GM19351 (cell line): ENCODE measurements around the gene RLF.

ENCODE experiments used
- ATAC-seq: cut with Tn5 transposase; IDR thresholded peaks from one replicate; pipeline ENCODE4 v1.9.1; 2021; ENCODE audit warnings: mild to moderate bottlenecking, moderate library complexity; ENCODE audit not compliant: unreplicated experiment

The RLF gene

GRCh38 chr1:40239626-40240025 is 78.4 kb downstream of the RLF start:
- ATAC-seq = no peak

GRCh38 chr1:40240390-40240789 is 79.2 kb downstream of the RLF start:
- no peak for ATAC-seq

- ATAC-seq = peak; percentile 27
Observed at GRCh38 chr1:40241362-40241761, 80.2 kb downstream of the RLF start.

- no peak for ATAC-seq
Observed at GRCh38 chr1:40243351-40243750, 82.2 kb downstream of the RLF start.

GRCh38 chr1:40244138-40244744 is 83.1 kb downstream of the RLF start:
- no peak for ATAC-seq

- no peak for ATAC-seq
Observed at GRCh38 chr1:40245686-40246085, 84.5 kb downstream of the RLF start.

GRCh38 chr1:40247655-40248054 is 86.5 kb downstream of the RLF start, which contains the start of gene TMCO2:
TSS of gene TMCO2 (plus strand) at chr1:40247937. CDS start at chr1:40247994, 57 bp downstream.
- no peak for ATAC-seq

GRCh38 chr1:40248412-40248811 is 87.2 kb downstream of the RLF start:
- ATAC-seq = no peak

- no peak for ATAC-seq
Observed at GRCh38 chr1:40251456-40251855, 90.3 kb downstream of the RLF start.

- ATAC-seq = no peak
Observed at GRCh38 chr1:40252601-40253000, 91.4 kb downstream of the RLF start.

GRCh38 chr1:40255231-40255630 is 94.0 kb downstream of the RLF start:
- no peak for ATAC-seq

- no peak for ATAC-seq
Observed at GRCh38 chr1:40256401-40257084, 95.4 kb downstream of the RLF start.

GRCh38 chr1:40257313-40257687 is 96.1 kb downstream of the RLF start:
- ATAC-seq = peak; percentile 10

- ATAC-seq = peak; percentile 94
Observed at GRCh38 chr1:40257688-40258444, 96.7 kb downstream of the RLF start, which contains the start of gene ZMPSTE24. TSS of gene ZMPSTE24 (plus strand) at chr1:40258236. CDS start at chr1:40258272, 36 bp downstream.

- no peak for ATAC-seq
Observed at GRCh38 chr1:40258445-40258769, 97.2 kb downstream of the RLF start.

- no peak for ATAC-seq
Observed at GRCh38 chr1:40264354-40264781, 103.2 kb downstream of the RLF start.

GRCh38 chr1:40265298-40265697 is 104.1 kb downstream of the RLF start:
- no peak for ATAC-seq

- ATAC-seq = no peak
Observed at GRCh38 chr1:40265919-40266318, 104.7 kb downstream of the RLF start.

GRCh38 chr1:40266786-40267535 is 105.8 kb downstream of the RLF start:
- no peak for ATAC-seq

- ATAC-seq = no peak
Observed at GRCh38 chr1:40267767-40268187, 106.6 kb downstream of the RLF start.

GRCh38 chr1:40268211-40268610 is 107.0 kb downstream of the RLF start:
- no peak for ATAC-seq
